Gastrocnemius medialis (tissue), 4 donors: Measurements from ENCODE around the gene GNRHR.

Experiments
- POLR2A ChIP-seq, 2 donors: fragments of 450-650 bp; IDR thresholded peaks; one replicate each; pipeline ENCODE4 v1.6.1; 2017; ENCODE audit warnings: antibody characterized with exemption in 2 of 2, mild to moderate bottlenecking in 2 of 2, moderate library complexity in 2 of 2
- TF ChIP-seq, protein P1 (sequence below), 5 experiments: fragments of 450-650 bp in 3 of 5; fragments of 200-600 bp in 2 of 5; sonication (generic) in 2 of 5; IDR thresholded peaks in 4 of 5; conservative IDR thresholded peaks in 1 of 5; 1 replicate in 4 of 5; 2 replicates in 1 of 5; pipeline ENCODE4 v1.5.1; 2016 to 2019; ENCODE audit warnings: antibody characterized with exemption in 5 of 5, mild to moderate bottlenecking in 3 of 5, moderate library complexity in 3 of 5

DNA sequence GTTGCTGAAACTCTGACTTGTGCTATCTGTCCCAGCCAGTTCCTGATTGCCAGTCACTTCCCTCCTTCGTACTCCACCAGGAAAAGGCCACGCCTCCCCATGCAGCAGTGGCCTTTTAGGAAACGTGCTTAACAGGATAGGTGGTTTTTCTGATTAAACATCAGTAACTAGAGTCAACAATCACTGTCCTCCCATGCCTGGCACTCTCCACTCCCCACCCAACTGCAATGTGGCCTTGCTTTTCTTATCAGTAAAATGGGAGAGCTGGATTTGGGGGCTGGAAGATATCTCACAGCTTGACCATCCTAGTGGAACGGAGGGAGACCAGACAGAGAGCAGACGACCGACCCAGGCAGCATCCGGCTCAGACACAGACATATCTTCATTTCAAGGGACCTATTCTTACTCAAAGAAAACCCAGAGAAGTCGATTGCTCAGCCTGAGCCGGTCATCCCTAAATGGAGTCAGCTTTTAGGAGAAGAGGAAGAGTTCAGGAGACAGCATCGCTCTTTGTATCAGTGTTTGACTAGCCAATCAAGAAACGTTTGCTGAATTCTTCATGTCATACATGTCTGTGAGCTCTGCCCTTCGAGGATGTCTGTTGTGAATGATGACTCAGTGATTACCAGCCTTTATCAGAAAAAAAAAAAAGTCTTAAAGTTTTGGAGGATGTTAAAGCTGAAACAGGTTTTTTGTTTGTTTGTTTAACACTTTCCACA lies 40.5 kb downstream of the GNRHR start:
- TF ChIP-seq, protein P1, sequence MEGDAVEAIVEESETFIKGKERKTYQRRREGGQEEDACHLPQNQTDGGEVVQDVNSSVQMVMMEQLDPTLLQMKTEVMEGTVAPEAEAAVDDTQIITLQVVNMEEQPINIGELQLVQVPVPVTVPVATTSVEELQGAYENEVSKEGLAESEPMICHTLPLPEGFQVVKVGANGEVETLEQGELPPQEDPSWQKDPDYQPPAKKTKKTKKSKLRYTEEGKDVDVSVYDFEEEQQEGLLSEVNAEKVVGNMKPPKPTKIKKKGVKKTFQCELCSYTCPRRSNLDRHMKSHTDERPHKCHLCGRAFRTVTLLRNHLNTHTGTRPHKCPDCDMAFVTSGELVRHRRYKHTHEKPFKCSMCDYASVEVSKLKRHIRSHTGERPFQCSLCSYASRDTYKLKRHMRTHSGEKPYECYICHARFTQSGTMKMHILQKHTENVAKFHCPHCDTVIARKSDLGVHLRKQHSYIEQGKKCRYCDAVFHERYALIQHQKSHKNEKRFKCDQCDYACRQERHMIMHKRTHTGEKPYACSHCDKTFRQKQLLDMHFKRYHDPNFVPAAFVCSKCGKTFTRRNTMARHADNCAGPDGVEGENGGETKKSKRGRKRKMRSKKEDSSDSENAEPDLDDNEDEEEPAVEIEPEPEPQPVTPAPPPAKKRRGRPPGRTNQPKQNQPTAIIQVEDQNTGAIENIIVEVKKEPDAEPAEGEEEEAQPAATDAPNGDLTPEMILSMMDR (IDR thresholded peaks at IDR 0.05 in 4 of 5, conservative IDR thresholded peaks at IDR 0.05 in 1 of 5), result no peak
- no peak for TF ChIP-seq POLR2A (IDR thresholded peaks at IDR 0.05)
